GM04503 (cell line): Measurements from ENCODE around the gene CARS2.
"Not testable (repeated sequence)": the region's sequence is repeated elsewhere in the genome, so short reads cannot be mapped to it uniquely, and the experiment has no call there.

Experiments used
- DNase-seq: peaks from one replicate; pipeline ENCODE4 v3.0.0-alpha.2; 2012; ENCODE audit warnings: low read depth

Gene CARS2

GRCh38 chr13:110637275-110637674 lies 68.6 kb downstream of the CARS2 start:
- no peak for DNase-seq

DNA sequence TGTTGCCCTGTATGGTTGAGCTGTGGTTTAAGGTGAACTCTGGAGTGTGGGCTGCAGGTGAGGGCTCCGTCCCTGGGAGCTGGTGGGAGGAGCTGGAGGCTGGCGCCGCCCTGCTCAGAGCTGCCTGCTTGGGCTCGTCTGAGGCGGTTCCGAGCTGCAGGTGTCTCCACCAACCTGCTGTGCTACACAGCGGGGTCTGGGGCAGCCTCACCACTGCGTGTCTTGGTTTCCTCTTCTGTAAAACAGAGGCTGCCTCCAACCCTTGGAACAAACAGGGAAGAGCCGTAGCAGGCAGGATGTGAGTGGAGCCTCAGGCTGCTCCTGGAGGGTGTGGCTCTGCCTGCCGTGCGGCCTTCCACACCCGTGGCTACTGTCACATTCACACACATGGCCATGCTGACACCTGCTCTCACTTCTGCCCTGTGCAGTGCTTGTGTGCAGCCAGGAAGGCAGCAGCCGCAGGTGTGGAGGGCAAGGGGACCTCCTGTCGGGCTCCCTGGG lies 69.2 kb downstream of the CARS2 start:
- no peak for DNase-seq

DNA sequence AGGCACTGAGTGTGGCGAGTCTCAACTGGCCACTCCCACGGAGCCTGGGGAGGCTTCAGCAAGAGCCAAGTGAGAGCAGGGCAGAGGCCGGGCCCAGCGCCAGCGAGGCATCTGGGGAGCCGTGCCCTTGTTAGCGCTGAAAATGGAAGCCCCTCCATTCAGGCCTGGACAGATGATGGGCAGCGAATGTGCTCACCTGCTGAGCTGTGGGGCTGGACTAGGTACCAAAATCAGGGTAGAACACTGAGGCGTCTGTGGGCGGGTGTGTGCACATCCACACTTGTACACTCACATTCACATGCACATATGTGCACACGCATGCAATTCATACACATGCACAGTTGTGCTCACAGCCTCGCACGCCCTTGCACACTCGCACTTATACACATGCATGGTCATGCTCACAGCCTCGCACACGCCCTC lies 69.9 kb downstream of the CARS2 start:
- no peak for DNase-seq

DNA sequence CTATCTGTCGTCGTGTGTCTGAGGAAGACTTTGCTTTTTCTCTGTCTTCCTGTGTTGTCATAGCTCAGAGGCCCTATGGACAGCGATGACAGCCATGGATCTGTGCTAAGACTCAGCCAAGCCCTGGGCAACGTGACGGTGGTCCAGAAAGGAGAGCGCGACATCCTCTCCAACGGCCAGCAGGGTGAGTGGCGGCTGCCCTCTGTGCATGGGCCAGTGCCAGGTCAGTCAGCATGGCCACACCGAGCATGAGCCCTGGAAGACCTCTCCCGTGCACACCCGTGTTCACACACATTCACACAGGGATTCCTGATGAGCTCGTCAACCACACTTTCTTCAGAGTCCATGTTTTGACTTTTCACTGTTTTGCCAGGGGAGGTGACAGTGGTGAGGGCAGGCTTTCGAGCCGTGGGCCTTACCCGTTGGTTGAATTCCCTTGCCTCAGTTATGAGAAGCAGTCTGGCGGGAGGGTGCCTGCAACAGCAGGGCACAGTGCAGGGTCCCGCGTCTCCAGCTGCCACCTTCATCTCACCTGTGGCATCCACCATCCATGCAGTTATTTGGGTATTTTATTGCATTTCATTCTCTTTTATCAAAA lies 70.4 kb downstream of the CARS2 start:
- no peak for DNase-seq

GRCh38 chr13:110634558-110634957 lies 71.4 kb downstream of the CARS2 start:
- no peak for DNase-seq

- DNase-seq = no peak
These were observed 72.1 kb downstream of the CARS2 start for GRCh38 chr13:110633776-110634175.

DNA sequence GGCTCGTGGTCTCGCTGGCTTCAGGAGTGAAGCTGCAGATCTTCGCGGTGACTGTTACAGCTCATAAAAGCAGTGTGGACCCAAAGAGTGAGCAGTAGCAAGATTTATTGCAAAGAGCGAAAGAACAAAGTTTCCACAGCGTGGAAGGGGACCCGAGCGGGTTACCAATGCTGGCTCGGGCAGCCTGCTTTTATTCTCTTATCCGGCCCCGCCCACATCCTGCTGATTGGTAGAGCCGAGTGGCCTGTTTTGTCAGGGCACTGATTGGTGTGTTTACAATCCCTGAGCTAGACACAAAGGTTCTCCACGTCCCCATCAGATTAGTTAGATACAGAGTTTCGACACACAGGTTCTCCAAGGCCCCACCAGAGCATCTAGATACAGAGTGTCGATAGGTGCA lies 73.7 kb downstream of the CARS2 start:
- DNase-seq = not testable (repeated sequence)

GRCh38 chr13:110630566-110631119 lies 75.3 kb downstream of the CARS2 start:
- no peak for DNase-seq

DNA sequence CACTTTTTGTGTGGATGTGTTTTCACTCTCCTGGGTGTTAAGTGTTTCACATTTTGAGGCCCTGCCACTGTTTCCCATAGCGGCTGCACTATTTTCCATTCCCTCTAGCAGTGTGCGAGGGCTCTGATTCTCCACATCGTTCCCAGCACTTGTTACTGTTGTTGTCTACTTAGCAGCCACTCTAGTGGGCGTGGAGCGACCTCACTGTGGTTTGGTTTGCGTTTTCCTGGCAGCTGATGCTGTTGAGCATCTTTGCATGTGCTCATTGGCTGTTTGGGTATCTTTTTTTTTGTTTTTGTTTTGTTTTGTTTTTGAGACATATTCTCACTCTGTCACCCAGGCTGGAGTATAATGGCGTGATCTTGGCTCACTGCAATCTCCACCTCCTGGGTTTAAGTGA lies 76.2 kb downstream of the CARS2 start:
- no peak for DNase-seq

GRCh38 chr13:110628952-110629701 lies 76.8 kb downstream of the CARS2 start:
- no peak for DNase-seq

- no peak for DNase-seq
These were observed 77.5 kb downstream of the CARS2 start for GRCh38 chr13:110628477-110628793.

DNA sequence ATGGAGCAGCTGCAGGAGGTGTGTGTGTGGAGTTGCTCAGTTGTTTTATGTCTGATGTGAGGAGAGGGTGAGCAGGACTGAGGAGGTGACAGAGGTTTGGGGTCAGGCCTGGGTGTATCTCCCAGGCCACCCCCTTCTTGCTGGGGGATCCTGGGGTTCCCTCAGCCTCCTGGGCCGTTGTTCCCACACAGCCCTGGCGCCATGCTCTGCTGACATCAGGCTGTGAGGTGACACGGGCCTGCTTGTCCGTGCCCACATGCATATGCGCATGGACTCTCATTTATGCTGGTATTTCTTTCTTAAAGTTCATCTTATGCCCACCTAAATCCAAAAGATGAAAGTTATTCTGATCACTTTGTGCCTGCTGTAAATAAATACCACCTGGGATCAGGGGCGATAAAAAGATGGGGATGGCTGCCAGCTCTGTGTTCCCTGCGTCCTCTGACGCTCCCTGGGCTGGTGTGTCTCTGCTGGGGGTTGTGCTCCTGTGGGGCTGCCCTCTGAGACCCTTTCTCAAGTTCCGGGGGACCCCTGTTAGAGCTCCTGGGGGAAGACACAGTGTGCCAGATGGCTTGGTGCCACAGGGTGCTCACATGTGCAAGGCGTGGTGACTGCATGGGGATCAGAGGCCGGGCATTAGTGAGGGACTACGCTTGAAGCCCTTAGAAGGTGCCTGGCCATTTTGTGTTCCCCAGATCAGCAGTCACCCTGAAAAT lies 78.0 kb downstream of the CARS2 start:
- no peak for DNase-seq

DNA sequence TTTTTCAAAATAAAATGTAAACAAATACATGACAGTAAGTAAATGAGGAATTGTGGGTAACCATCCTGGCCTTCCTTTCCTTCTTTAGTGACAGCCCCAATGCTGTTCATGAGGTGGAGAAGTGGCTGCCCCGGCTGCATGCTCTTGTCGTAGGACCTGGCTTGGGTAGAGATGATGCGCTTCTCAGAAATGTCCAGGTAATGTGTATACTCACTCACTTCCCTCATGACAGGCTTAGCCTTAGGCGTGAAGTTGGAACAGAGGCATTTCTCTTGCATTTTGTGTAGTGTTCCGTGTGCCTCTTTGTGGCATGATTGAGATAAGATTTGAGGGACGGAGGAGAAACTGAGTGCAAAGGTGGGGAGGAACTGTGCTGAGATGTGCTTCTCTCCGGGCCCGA lies 78.6 kb downstream of the CARS2 start:
- no peak for DNase-seq

- no peak for DNase-seq
These were observed 79.4 kb downstream of the CARS2 start for GRCh38 chr13:110626521-110626920.

DNA sequence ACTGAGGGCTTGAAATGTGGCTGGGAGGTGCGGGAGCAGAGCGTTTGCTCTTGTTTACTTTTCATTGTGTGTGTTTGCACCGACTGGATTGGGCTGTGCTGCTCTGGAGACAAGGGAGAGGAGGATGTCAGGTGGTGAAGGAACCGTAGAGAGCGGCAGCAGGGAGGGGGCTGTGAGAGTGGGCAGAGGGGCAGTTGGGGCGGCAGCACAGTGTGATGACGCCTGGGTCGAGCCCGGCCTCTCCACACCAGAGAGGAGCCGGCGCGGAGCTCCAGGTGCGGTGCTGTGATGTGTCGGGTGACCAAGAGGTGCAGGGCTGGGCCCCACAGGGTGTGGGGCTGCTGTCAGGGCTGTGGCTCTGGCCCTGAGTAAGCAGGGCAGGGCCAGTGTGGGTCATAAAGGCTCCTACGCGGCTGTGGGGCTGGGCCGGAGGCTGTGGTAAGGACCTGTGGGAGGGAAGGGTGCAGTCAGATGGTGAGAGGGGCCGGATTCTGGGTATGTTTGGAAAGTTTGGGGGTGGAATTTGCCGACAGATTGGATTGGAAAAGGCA lies 80.1 kb downstream of the CARS2 start:
- no peak for DNase-seq

DNA sequence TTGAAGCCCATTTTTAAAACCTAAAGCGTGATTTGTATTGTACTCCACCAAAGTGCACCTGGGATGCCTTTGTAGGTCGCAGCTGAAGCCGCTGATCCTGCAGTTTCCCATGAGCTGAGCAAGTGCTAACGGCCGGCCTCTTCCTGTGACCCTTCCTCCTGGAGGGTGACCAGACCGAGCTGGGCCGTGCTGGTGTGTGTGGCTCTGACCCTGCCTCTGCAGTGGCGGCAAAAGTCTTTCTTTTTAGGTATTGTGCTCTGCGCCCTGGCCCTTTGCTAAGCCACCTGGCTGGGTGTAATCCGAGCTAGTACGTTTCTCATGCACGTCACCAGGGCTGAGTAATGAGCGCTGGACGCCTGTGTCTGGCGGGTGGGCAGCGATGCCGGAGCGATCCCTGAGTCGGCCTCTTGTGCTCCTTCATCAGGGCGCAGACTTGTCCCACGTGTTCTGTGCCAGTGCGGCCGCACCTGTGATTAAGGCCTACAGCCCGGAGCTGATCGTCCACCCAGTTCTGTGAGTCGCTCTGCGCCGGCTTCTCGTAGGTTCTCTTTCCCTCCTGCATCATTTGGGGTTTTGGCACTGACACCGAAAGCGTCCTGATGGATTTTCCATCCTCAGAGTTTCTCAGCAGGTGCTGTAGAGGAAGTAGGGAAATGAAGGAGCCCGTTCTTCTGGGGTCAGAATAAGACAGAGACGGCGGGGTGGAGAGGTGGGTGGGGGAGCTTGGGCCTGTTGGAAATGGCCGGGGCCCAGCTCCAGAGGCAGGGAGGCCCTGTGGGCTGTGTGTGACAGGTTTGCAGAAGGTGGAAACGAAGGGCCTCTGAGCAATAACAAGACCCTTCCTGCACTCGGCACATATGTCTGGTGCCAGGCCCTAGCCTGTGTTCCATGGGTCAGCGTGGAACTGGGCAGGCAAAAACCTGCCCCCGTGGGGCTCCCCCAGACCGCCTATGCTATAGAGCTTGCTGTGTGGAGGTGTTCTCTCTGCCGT lies 80.9 kb downstream of the CARS2 start:
- no peak for DNase-seq

- DNase-seq = no peak
These were observed 85.3 kb downstream of the CARS2 start for GRCh38 chr13:110620596-110620995.

DNA sequence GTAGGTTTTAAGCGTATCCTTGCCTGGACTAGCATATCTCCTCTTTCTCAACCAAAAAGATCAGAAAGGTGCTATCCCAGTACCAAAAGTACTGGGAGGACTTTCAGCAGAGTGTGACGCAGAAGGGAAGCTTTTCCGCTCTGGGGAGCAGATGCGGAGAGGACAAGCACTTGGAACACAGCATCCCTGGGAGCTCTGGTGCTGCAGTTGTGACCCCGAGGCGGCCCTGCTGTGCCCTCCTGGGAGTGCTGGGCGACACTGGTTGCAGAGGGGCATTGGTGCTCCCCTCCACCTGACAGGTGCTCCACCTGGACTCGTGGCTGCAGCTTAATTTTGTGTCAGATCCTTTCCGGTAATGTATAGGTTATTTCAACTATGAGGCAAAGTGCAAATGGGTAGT lies 87.1 kb downstream of the CARS2 start:
- DNase-seq = no peak

DNA sequence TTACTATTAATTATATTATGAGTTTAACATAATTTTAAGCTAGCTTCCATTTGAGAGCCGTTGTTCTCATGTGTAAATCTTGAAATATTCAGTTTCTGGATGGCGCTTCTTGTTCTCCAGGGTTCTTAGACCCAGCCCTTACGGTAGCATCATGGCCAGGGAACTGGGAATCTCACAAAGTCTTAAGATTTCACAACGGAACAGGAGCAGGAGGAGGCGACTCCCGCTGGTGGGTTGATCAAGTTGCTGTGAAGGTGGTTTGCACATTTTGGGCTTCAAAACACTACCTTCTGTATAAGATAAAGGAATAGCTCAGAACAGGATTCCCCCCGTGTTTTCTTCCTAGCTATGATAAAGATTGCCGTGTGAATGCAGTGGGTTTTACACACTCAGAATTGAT lies 87.7 kb downstream of the CARS2 start:
- no peak for DNase-seq

- DNase-seq = no peak
These were observed 88.4 kb downstream of the CARS2 start for GRCh38 chr13:110617321-110618072.
